ENCODE measurements around the gene FOXA3.

The FOXA3 gene

DNA sequence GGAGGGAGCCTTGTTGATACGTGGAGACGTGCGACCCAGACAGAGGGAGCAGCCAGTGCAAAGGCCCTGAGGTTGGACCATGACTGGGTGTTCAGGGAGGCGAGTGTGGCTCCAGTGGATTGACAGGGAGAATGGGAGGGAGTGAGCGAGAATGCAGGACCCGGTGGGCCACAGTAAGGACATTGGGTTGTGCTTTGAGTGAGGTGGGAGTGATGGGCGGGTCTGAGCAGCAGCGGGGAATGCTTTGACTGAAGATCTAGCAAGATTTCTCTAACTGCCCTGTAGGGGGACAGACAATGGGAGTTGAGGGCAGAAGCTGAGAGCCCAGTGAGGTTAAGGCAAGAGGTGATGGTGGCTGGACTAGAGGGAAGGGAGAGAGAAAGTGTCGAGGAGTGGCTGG, 58.2 kb downstream of the FOXA3 start:
- no peak for DNase-seq (ENCODE audit: low spot score)
